NCI-H1930 (cell line): ENCODE measurements around the gene SCNM1.
"Not testable (repeated sequence)": the region's sequence is repeated elsewhere in the genome, so short reads cannot be mapped to it uniquely, and the experiment has no call there.

ENCODE experiments used
- DNase-seq, 2 experiments: peaks; one replicate each; lab custom pipeline; 2025; lab: John Stamatoyannopoulos, UW

SCNM1 gene

DNA sequence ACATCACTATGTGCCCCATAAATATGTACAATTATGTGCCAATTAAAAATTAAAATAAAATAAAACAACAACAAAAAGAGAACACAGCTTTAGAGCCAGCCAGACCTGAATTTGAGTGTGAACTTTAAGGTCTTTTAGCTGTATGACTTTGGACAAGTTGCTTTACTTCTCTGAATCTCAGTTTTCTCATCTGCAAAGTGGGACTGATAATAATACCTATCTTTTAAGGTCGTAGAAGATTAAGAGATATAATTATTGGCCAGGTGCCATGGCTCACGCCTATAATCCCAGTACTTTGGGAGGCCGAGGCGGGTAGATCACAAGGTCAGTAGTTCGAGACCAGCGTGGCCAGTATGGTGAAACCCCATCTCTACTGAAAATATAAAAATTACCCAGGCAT, 27.4 kb downstream of the SCNM1 start:
- no peak for DNase-seq

GRCh38 chr1:151193856-151194255, 27.9 kb downstream of the SCNM1 start:
- DNase-seq: no peak

DNA sequence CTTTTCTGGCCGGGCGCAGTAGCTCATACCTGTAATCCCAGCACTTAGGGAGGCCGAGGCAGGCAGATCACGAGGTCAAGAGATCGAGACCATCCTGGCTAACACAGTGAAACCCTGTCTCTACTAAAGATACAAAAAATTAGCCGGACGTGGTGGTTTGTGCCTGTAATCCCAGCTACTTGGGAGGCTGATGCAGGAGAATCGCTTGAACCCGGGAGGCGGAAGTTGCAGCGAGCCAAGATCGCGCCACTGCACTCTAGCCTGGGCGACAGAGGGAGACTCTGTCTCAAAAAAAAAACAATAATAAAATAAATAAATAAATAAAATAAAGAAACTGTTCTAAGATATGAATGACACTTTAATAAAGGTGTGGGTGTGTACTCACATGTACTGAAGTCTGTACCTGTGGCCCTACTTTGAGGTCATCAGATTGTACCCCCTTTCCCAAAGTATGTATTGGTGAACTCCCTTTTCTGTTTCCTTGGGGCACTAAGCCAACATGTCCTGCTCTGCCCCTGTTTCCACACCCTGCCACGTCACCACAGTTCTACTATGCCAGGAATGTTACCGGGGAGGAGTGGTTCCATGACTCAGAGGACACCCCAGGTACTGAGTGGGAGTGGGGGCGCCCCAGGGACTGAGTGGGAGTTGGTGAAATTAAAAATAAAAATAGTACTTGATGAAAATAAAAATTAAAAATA, 29.1 kb downstream of the SCNM1 start:
- not testable (repeated sequence) for DNase-seq

DNA sequence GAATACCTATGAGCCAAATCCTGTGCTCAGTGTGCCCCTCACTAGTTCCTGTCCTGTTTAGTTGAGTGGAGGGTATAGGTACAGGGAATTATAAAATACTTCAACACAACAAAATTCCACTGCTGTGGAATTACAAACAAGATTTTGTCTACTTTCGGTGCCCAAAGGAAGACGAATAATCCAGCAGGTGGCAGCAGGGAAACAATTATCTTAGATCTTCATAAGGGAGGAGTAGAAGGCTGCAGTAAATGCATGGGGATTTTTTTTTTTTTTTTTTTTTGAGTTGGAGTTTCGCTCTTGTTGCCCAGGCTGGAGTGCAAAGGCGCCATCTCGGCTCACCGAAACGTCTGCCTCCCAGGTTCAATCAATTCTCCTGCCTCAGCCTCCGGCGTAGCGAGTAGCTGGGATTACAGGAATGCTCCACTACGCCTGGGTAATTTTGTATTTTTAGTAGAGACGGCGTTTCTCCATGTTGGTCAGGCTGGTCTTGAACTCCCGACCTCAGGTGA, 30.4 kb downstream of the SCNM1 start:
- DNase-seq: peak; percentile 47 to 65

DNA sequence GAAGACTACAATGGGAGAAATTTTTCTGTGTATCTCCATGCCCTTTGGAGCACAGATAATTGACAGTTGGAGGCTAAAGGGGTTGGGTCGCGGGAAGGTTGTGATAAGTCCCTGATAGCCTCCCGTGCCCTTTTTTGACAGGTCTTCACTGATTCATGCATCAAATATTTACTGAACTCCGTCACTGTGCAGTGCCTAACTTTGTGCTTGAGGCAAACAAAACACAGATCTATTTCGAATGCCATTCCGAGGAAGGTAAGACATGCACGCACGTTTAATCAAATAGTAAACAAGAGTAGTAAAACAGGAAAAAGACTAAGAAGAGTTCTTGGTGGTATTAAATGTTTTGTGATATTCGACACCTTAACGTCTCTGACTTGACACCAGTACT, 31.9 kb downstream of the SCNM1 start:
- peak in 1 of 2 experiments; percentile 40 for DNase-seq

DNA sequence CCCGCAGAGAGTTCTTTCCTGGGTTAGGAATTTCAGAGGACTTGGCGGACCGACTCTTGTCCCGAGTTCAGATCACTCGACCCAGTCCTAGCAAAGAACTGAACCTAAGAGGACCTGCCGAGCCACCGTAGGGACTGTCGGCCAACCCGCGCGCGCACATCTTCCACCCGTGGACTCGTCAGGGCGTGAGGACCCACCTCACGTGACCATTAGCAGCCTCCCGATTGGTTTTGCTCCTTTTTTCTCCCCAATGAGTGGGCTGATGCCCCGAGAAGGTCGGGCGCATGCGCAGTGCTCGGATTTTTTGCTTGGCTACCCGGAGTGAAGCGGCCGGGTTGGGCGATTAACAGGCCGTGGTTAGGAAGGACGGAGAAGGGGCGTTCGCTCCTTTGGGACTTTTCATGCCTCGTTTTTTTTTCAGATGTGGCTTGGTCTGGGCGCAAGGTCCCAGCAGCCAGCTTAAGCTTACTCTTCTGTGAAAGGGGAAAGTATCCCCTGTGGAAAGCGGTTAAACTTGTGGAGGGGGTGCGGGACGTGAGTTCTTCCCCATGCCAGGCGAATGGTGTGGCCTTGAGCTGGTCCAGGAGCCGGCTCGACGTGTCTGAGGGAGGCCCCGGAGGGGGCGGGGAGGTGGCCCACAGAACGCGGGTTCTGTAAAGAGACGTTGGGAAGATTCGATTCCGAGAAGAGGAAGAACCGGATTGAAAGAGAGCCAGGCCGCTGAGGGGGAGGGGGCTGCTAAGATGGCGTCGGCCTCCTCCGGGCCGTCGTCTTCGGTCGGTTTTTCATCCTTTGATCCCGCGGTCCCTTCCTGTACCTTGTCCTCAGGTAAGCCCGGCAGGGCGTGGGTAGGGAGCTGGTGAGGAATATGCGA, 32.5 kb downstream of the SCNM1 start, which contains the start of gene PIP5K1A:
Gene PIP5K1A (plus strand): TSS at position 299 of the 874 bp plus-strand sequence. CDS start 445 bp downstream, at position 744.
- peak; percentile 97 to 99 for DNase-seq

DNA sequence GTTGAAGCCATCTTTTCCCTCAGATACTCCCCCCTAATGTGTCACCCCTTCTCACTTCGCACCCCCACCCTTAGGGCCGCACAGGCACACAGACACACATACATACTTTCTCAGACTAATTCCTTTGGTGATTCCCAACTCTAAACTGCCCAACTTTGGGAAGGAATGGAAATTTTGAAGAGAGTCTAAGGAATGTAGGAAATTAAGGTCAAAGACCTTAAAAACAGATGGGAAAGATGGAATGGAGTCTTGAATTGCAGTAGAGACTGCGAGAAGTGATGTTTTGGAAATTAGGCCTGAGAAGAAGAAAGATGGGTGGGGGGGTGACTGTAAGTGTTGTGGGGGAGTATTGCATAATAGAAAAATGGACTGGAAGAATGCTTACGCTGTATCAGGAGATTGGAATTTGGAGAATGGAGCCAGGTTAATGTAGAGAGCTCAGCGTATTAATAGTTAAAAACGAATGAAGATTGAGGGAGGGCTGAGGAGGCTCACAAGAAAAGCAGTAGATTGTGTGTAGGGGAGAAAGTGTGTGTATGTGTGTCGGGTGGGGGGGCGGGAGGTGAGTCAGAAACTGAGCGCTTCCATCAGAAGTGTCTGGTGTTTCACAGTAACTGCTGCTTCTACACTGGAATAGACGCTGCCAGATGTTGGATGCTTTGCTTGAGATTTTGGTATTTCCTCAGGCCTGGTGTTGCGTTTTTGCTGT, 34.1 kb downstream of the SCNM1 start:
- DNase-seq: no peak

- not testable (repeated sequence) for DNase-seq
Observed at GRCh38 chr1:151205381-151205965, 39.5 kb downstream of the SCNM1 start.

GRCh38 chr1:151210830-151211229, 44.9 kb downstream of the SCNM1 start:
- no peak for DNase-seq

GRCh38 chr1:151211972-151212705, 46.2 kb downstream of the SCNM1 start:
- no peak for DNase-seq

- DNase-seq: no peak
Observed at GRCh38 chr1:151213560-151213959, 47.6 kb downstream of the SCNM1 start.
